GM18505 (cell line): ENCODE data around the gene ARHGAP8.

Experiments
- ATAC-seq: cut with Tn5 transposase; IDR thresholded peaks from one replicate; pipeline ENCODE4 v1.9.1; 2021; ENCODE audit not compliant: unreplicated experiment
- POLR2A ChIP-seq: IDR thresholded peaks from 4 replicates; pipeline ENCODE4 v1.6.1; 2011; ENCODE audit warnings: borderline replicate concordance; ENCODE audit not compliant: insufficient read depth, insufficient read length; ENCODE audit errors: extremely low read depth

The ARHGAP8 gene

GRCh38 chr22:44718418-44718817, 34.0 kb upstream of the ARHGAP8 start:
- no peak for TF ChIP-seq POLR2A
- no peak for ATAC-seq

DNA sequence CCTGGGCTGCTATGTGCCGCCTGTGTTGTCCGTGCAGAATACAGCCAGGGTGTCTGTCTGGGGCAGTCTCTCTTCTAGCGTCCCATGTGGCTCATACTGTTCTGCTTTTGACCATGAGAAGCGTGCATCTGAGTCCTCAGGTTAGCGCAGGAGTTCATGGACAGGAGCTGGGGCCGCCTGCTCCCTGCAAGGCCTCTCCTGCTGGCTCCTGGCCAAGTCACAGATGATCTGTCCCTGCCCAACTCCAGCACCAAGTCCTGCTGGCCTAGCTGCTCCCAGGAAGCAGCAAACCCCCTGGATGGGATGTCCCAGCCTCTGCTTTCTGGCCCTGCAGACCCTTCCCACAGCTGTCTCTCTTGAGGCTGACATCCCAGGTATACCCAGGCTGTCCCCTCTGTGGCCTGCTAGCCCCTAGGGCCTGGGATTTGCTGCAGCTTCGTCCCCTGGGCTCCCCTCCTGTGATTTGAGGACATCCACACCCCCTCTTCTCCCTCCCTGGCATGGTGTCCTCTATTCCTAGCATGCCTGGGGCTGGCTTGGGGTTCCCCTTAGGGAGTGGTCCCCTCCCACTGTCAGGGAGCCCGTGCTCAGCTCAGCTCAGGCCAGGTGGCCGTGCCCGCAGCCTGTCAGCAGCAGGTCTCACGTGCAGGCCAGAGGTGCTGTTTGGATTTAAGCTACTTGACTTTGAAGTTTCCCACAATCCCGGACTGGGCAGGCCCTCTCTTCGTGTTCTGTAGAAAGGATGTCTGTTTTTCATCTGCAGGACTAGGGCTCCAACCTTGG, 32.6 kb upstream of the ARHGAP8 start:
- ATAC-seq: no peak
- no peak for TF ChIP-seq POLR2A

GRCh38 chr22:44721213-44721612, 31.2 kb upstream of the ARHGAP8 start:
- TF ChIP-seq POLR2A: no peak
- no peak for ATAC-seq

GRCh38 chr22:44722611-44723010, 29.8 kb upstream of the ARHGAP8 start:
- TF ChIP-seq POLR2A: no peak
- no peak for ATAC-seq

DNA sequence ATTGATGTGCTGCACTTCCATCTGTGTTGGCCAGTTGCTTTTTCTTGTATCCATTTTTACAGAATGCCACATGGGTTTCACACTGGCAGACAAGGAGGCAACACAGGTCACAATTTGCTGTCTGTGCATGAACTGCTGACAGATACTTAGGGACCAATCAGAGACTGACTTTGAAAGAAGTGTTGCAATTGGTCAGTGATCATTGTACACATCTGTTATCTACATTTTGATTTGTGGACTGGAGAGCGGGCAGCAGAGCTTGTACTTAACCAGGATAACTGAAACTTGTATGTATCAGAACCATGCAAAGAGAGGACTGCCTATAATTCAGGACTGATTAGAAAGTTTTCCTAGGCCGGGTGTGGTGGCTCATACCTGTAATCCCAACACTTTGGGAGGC, 28.6 kb upstream of the ARHGAP8 start:
- no peak for ATAC-seq
- no peak for TF ChIP-seq POLR2A

- TF ChIP-seq POLR2A: no peak
- no peak for ATAC-seq
Observed at GRCh38 chr22:44724416-44724815, 28.0 kb upstream of the ARHGAP8 start.

DNA sequence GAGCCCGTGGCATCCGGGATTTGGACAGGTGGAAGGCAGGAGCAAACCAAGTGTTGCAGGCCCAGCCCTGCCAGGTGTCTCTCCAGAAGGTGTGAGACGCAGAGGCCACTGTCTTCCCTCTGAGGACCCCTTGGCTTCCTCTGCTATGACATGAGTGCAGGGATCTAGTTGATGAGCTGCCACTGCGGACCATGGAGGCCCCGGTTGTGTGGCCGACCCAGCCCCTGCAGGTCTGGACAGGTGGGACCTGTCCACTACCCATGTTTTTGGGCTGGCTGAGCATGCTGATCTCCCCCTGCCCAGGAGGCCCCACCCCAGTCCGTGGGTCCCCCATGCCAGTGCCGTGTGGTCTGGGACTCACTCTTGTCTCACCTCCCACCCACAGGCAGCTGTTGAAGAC, 27.5 kb upstream of the ARHGAP8 start:
- TF ChIP-seq POLR2A: no peak
- no peak for ATAC-seq

- TF ChIP-seq POLR2A: no peak
- no peak for ATAC-seq
Observed at GRCh38 chr22:44726439-44726838, 25.9 kb upstream of the ARHGAP8 start.

GRCh38 chr22:44727148-44727547, 25.2 kb upstream of the ARHGAP8 start:
- no peak for ATAC-seq
- no peak for TF ChIP-seq POLR2A

- no peak for TF ChIP-seq POLR2A
- ATAC-seq: no peak
Observed at GRCh38 chr22:44727709-44728108, 24.7 kb upstream of the ARHGAP8 start.

DNA sequence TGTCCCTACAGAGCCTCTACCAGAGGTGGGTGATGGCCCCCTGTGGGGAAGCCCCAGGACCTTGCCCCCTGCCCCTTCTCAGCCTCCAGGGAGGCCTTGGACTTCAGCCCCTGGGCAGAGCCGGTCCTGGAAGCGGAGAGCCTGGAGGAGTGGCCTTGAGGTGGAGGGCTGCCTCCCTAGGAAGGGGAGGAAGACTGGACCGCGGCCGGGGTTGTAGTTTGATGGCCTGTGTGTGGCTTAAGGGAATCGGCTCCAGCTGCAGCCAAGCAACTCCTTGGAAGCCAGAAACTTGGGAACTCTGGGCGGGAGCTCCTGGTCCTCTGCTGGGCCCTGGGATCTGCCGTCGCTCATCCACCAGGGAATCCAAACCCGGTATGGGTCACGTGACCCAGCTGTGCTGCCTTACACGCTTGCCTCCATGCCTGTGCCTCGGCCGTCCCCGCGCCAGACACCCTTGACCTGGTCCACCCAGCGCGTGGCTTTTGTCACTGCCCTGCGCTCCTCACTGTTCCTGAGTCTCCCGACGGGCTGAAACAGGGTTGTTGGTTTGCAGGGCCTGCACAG, 23.5 kb upstream of the ARHGAP8 start:
- ATAC-seq: no peak
- no peak for TF ChIP-seq POLR2A

DNA sequence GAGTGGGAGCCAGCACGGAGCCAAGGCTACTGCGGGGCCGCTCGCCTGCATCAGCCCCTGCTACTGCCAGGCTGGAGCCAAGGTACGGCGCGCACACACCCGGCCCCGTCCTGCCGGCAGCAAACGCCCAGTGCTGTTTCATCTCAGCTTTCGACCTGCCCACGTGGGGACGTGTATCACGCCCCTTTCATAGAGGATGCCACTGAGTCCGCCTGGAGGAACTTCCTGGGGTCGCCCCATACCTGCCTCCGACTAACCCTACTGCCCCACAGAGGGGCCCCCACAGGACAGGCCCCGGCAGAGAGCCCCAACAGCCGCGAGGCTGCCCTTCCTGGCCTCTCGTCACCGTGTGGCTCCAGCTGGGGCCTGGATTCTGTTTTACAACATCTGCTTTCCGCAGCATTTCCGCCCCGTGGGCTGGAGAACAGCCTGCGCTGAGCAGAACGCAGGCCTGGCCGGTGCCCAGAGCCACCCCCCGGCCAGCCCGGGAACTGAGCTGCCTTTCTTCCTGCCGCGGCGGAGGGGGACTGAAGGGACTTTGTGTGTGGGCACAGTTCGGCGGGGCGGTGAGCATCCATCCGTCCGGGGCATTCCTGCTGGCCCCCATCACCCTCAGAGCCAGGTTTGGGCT, 22.9 kb upstream of the ARHGAP8 start:
- TF ChIP-seq POLR2A: no peak
- no peak for ATAC-seq

GRCh38 chr22:44730022-44730393, 22.4 kb upstream of the ARHGAP8 start:
- TF ChIP-seq POLR2A: no peak
- no peak for ATAC-seq
